A204.1 (cell line): ENCODE data around the gene ZNF219.

ENCODE experiments used
- FAIRE-seq: peaks from 2 replicates; lab custom pipeline; 2012; peaks lifted over from hg19 to GRCh38; lab: Jason Lieb, UNC

ZNF219 gene

DNA sequence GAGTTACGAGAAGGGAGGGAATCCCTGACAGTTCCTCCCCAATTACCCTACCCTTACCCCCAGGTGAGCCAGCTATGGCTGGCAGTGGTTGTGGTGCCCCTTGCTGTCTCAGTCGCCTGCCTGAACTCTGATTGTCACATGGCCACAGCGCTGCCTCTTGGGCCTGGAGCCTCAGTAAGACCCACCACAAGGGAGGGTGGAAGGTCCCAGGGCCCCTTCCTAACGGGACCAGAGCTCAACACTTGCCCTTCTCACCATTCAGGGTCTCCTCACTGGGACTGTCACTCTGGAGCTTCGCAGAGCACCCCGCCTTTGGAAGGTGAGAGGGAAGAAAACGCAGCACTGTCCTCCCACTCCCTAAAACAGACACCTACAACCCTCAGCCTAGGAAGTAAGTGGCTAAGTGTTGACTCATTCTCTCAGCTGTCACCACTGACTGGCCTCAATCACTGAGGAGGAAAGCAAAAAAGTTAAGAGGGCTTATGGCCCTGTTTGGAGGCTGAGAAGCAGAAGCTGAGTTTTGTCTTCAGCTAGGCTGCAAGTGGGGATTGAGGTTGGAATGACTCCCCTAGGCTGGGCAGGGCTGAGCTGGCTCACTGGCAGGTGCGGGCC, 3.5 kb upstream of the ZNF219 start:
- FAIRE-seq: no peak

GRCh38 chr14:21100931-21101330, 2.5 kb upstream of the ZNF219 start, which contains the start of gene TMEM253:
Gene TMEM253, plus strand, starts transcription at chr14:21101066. Its CDS starts 278 bp downstream, at chr14:21101344.
- FAIRE-seq: no peak

DNA sequence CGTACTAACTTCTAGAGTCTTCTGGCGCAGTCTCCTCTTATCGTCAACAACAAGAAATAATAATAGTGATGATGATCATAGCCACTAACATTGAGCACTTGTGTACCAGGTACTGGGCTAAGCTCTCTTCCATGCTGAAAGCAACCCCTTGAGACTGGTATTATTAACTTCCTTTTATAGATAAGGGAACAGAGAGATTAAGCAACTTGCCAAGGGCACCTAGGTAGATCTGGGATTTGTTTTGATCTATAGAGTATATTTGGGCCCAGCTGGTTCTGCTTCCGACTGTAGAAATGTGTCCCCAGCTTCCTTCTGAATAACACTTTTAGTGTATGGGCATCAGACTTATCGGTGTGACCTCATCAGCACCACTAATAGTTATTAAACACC, 1.1 kb upstream of the ZNF219 start:
- no peak for FAIRE-seq

DNA sequence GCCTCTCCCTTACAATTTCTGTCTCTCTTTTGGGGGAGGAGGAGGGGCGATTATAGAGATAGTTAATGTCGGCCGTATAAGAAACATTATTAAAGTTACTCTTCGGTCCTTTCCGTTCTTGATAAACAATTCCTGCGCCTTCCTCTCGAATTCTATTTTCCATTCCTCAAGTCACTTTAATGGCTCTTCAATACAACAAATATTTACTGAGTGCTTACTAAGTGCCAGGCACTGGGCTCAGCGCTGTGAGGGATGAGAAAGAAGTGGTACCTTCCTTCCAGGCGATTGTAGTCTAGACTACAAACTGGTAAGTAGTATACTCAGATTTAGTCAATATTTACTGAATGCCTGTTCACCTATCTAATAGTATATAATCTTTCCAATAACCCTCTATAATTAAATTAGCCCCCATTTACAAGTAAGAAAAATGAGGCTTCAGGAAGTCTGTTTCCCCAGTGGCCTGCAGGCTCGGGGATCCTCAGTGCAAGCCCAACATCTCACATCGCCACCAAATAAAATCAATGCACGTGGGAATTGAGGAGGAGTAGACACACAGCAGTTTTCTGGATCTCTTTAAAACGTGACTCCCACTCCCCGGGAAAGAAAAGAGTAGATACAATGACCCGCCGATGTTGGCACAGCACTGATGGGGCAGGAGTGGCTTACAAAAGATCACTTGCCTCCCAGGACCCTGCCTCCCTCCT, 589 bp upstream of the ZNF219 start:
- no peak for FAIRE-seq

GRCh38 chr14:21097636-21098075, 799 bp downstream of the ZNF219 start:
- FAIRE-seq: no peak

- FAIRE-seq: no peak
Observed at GRCh38 chr14:21096978-21097635, 1.3 kb downstream of the ZNF219 start.

DNA sequence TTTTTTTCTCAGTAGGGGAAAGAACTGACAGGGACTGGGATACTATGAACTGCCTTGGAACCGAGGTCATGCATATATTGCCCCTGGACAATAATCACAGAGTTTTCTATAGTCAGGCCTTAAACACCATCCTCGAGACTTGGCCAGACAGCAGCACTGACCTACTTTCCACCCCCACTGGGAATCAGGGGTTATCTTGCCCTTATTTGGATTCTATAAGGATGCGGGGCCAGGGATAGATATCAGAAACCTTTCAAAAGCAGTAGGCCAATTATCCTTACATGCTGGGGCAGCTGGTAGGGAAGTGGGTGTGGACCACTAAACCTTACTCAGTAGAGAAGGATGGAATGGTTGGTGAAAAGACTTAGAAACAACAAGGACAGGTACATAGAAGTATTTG, 2.0 kb downstream of the ZNF219 start:
- FAIRE-seq: no peak

GRCh38 chr14:21095430-21096205, 2.8 kb downstream of the ZNF219 start:
- no peak for FAIRE-seq

- FAIRE-seq: no peak
Observed at GRCh38 chr14:21093769-21094681, 4.4 kb downstream of the ZNF219 start.

DNA sequence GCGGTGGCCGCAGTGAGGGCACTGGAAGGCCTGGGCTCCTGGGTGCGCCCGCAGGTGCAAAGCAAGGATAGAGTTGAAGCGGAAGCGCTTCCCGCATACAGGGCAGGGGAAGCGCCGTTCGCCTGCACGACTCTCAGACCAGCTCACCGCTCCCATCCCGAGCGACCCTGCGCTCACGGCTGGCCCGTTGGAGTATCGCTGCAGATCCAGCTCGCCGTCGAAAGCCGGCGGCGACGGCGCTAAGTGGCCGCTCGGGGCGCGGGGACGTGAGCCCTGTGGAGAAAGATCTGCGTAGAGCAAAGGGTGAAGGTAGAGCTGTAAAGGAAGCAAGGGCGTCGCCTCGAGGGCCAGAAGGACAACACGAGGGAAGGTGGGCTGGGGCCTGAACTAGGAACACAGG, 5.4 kb downstream of the ZNF219 start:
- FAIRE-seq: no peak

GRCh38 chr14:21092273-21093011, 6.0 kb downstream of the ZNF219 start:
- FAIRE-seq: no peak

DNA sequence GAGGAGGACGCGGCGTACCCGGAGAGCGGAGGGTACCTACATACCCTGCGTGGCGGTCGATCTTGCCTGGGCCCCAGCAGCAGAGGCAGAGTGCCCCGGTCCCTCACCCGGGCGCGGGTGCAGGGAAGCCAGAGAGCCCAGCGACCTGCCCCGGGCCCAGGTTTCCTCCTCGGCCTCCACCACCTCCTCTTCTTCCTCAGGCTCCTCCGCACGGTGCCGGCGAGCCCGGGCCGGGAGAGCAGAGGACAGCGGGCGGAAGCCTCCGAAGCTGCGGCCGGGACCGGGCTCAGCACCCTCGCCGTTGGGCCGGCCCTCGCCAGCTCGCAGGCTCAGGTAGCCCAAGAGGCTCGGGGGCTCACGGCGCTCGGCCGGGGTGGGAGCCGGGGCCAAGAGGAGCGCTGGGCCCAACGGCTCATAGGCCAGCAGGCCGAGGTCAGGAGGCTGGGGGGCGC, 6.6 kb downstream of the ZNF219 start:
- no peak for FAIRE-seq

GRCh38 chr14:21090940-21091663, 7.4 kb downstream of the ZNF219 start:
- FAIRE-seq: no peak

GRCh38 chr14:21090194-21090939, 8.1 kb downstream of the ZNF219 start:
- no peak for FAIRE-seq

- FAIRE-seq: no peak
Observed at GRCh38 chr14:21089877-21090193, 8.6 kb downstream of the ZNF219 start.

DNA sequence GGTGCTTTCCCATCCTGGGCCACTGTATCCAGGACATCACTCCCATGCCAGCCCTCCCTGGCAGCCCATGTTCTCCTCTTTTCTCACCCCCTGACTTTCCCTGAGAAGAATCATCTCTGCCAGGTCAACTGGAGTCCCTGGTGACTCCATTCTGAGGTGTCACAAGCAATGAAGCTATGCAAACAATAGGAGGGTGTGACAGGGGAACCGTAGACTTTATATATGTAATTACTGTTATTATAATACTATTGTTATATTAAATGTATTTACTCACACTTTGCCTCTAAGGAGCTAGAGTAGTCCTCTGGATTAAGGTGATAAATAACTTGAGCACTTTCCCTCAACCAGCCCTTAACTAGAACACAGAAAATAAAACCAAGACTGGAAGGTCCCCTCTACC, 9.2 kb downstream of the ZNF219 start:
- FAIRE-seq: no peak

DNA sequence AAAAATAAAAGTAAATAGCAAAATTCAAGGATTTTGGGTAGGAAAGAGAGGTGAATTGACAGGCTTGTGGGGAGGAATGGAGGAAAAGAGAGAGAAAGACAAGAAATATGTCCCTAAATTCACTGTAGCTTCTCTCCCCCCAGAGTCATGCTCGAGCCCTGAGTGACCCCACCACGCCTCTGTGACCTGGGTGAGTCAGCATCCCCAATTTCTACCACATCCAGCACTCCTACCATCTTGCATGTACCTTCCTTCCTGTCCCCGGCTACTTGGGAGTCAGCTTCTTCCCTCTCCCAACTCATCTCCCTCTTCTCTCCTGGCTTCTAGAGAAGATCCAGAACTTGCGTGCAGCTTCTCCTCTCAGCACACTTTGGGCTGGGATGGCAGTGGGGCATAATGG, 9.8 kb downstream of the ZNF219 start:
- no peak for FAIRE-seq

DNA sequence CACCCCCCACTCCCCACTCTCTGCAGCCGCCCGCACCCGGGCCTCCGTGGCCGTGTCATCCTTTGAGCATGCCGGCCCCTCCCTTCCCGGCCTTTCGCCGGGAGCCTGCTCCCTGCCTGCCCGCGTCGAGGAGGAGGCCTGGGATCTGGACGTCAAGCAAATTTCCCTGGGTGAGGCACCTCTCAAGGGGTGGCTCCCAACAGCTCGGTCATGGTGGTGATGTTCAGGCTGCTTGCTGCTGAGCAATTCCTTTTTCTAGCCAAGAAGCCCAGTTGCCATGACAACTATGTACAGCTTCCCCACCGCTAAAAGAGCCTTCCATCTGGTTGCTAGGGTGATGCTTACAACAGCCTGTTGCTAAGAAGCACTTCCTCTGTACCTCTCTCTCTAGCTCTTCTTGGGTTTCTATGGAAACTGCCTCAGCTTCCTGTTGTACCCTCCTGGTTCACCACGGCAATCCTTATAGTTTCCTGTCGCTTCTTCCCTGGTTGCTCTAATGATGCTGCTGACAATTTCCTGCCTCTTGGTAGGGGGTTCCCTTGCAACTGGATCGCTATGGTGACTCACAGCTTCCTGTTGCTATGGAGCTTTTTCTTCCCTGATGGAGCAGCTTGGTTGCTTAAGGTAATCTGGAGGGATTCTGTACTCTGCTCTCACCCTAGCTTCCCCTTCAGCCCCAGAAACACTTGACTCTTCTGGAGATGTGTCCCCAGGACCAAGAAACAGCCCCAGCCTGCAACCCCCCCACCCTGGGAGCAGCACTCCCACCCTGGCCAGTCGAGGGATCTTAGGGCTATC, 11.0 kb downstream of the ZNF219 start:
- FAIRE-seq: no peak

DNA sequence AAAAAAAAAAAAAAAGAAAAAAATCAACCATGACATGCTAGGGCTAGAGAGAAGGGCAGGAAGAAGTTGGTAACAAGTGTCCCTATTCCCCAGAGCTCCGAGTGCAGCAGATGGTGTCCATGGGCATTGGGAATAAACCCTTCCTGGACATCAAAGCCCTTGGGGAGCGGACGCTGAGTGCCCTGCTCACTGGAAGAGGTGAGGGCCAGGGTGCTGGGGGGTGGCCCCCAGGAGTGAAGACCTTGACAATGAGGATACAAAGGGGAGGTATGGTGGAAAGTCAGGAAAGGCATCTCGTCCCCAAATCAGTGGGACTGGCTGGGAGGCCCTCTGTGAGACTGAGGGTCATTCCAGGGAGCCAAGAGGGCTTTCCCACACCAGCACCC, 11.6 kb downstream of the ZNF219 start:
- FAIRE-seq: no peak
